HepG2 (cell line): Measurements from ENCODE around the gene OPRL1. TPM values are rescaled to one million over a fixed set of nuclear protein-coding genes. Genes with fewer than 3 reads are reported as not detected.
A peak's percentile ranks its signal among the peaks of the same experiment; 100 is the strongest.

Experiments used
- ATAC-seq: fragments of 200-7000 bp; cut with Tn5 transposase; 3 replicates; pipeline ENCODE4 v1.9.1; 2020; ENCODE audit warnings: mild to moderate bottlenecking, moderate library complexity
- BruUV-seq: library from RNA; stranded (reverse); fragments of 400-500 nt; replicated peaks from 2 replicates; lab custom pipeline; 2021; lab: Mats Ljungman, UMichigan
- CTCF ChIA-PET: fragments of 300-600 bp; formaldehyde crosslinking; extraction: SDS; loops from one replicate; lab custom pipeline; 2021; ENCODE audit warnings: low total read pairs, inconsistent platforms, low intra/inter-chr PET ratio; lab: Yijun Ruan, JAX
- POLR2A ChIA-PET: fragments of 350-600 bp; sonication (Branson Sonifier 250); formaldehyde crosslinking; loops from one replicate; lab custom pipeline; 2020; ENCODE audit warnings: antibody characterized with exemption, inconsistent platforms; lab: Yijun Ruan, JAX
- DNase-seq: peaks from one replicate; pipeline ENCODE4 v3.0.0-alpha.2; 2015; ENCODE audit warnings: low spot score
- FAIRE-seq: peaks from 3 replicates; lab custom pipeline; 2011; peaks lifted over from hg19 to GRCh38; lab: Jason Lieb, UNC
- H2AFZ ChIP-seq: one replicate; pipeline ENCODE4 v1.6.1; 2011; ENCODE audit warnings: low read length, inconsistent platforms
- H3K27ac ChIP-seq: fragments of 300-600 bp; 3 replicates; pipeline ENCODE4 v1.8.0; 2011; ENCODE audit warnings: mixed run types, mild to moderate bottlenecking, mixed read lengths, low read length, inconsistent platforms; ENCODE audit not compliant: insufficient read depth; ENCODE audit errors: extremely low read length
- H3K27me3 ChIP-seq, 2 experiments: fragments of 200-600 bp in 1 of 2; 2 replicates in 1 of 2; 3 replicates in 1 of 2; pipeline versions ENCODE4 v1.6.0 to v1.8.0; 2011; ENCODE audit warnings: low read length in 2 of 2, mild to moderate bottlenecking in 2 of 2, moderate library complexity in 2 of 2, inconsistent platforms in 1 of 2; ENCODE audit not compliant: insufficient read depth in 2 of 2, control insufficient read depth in 1 of 2
- H3K36me3 ChIP-seq, 2 experiments: fragments of 200-600 bp in 1 of 2; replicated peaks in 1 of 2; 2 replicates in 1 of 2; 3 replicates in 1 of 2; pipeline versions ENCODE4 v1.5.1 to v1.8.0; 2011; ENCODE audit warnings: low read length in 2 of 2, inconsistent platforms in 1 of 2; ENCODE audit not compliant: insufficient read depth in 2 of 2, control insufficient read depth in 1 of 2
- H3K4me1 ChIP-seq: 2 replicates; pipeline ENCODE4 v1.5.1; 2012; ENCODE audit warnings: low read length, inconsistent platforms; ENCODE audit not compliant: insufficient read depth
- H3K4me2 ChIP-seq: 2 replicates; pipeline ENCODE4 v1.6.0; 2011; ENCODE audit warnings: low read depth, low read length, inconsistent platforms
- H3K4me3 ChIP-seq, 3 experiments: fragments of 200-600 bp in 1 of 3; sonication (generic), shearing (Covaris generic) in 1 of 3; replicated peaks in 1 of 3; 2 replicates each; pipeline ENCODE4 v1.5.1; 2011 to 2016; ENCODE audit warnings: low read length in 3 of 3, inconsistent platforms in 2 of 3, low read depth in 2 of 3, mild to moderate bottlenecking in 2 of 3, control low read depth in 1 of 3, mixed read lengths in 1 of 3; ENCODE audit not compliant: insufficient read depth in 1 of 3
- H3K79me2 ChIP-seq: one replicate; pipeline ENCODE4 v1.6.1; 2011; ENCODE audit warnings: low read length, inconsistent platforms; ENCODE audit not compliant: insufficient read depth
- H3K9ac ChIP-seq: 2 replicates; pipeline ENCODE4 v1.6.0; 2011; ENCODE audit warnings: mild to moderate bottlenecking, low read depth, low read length, inconsistent platforms; ENCODE audit not compliant: insufficient read depth
- H3K9me3 ChIP-seq: 2 replicates; pipeline ENCODE4 v1.5.1; 2012; ENCODE audit warnings: mild to moderate bottlenecking, low read length
- H4K20me1 ChIP-seq: 2 replicates; pipeline ENCODE4 v1.6.0; 2011; ENCODE audit warnings: inconsistent platforms, mild to moderate bottlenecking, low read length, moderate library complexity; ENCODE audit not compliant: insufficient read depth
- HNF4A ChIP-seq: sonication (generic); formaldehyde crosslinking; IDR thresholded peaks from 2 replicates; pipeline ENCODE4 v1.4.0; 2020; ENCODE audit warnings: missing genetic modification reagents
- NFKB2 ChIP-seq: sonication (generic); formaldehyde crosslinking; IDR thresholded peaks from 2 replicates; pipeline ENCODE4 v1.4.0; 2020; ENCODE audit warnings: missing genetic modification reagents, borderline replicate concordance
- PHF8 ChIP-seq: sonication (generic); formaldehyde crosslinking; IDR thresholded peaks from 2 replicates; pipeline ENCODE4 v1.5.0; 2020; ENCODE audit warnings: missing genetic modification reagents
- PRDM10 ChIP-seq: sonication (generic); formaldehyde crosslinking; IDR thresholded peaks from 2 replicates; pipeline ENCODE4 v1.4.0; 2020; ENCODE audit warnings: low read depth, missing genetic modification reagents
- RARA ChIP-seq: IDR thresholded peaks from 2 replicates; pipeline ENCODE4 v1.6.1; 2016; ENCODE audit warnings: missing genetic modification reagents, missing compliant biosample characterization
- RFX3 ChIP-seq: IDR thresholded peaks from 2 replicates; pipeline ENCODE4 v1.6.1; 2016; ENCODE audit warnings: missing biosample characterization, missing genetic modification reagents
- SIN3B ChIP-seq: fragments of 150-350 bp; IDR thresholded peaks from 2 replicates; pipeline ENCODE4 v1.6.1; 2014; ENCODE audit warnings: low read length
- SKIL ChIP-seq: sonication (generic); formaldehyde crosslinking; IDR thresholded peaks from 2 replicates; pipeline ENCODE4 v1.8.0; 2022; ENCODE audit warnings: missing genetic modification reagents, mild to moderate bottlenecking, moderate library complexity, borderline replicate concordance
- THRA ChIP-seq: sonication (generic); formaldehyde crosslinking; IDR thresholded peaks from 2 replicates; pipeline ENCODE4 v1.4.0; 2020; ENCODE audit warnings: missing genetic modification reagents, borderline replicate concordance
- UBTF ChIP-seq: sonication (generic); formaldehyde crosslinking; IDR thresholded peaks from 2 replicates; pipeline ENCODE4 v1.4.0; 2020; ENCODE audit warnings: mild to moderate bottlenecking, missing genetic modification reagents
- ZNF143 ChIP-seq: sonication (generic); formaldehyde crosslinking; IDR thresholded peaks from 2 replicates; pipeline ENCODE4 v1.4.0; 2020; ENCODE audit warnings: missing genetic modification reagents
- WGBS: methylation state at CpG from one replicate; pipeline ENCODE4 v1.1.6; 2017; ENCODE audit warnings: low lambda C conversion rate; 5-methylcytosine and 5-hydroxymethylcytosine counted together
- in situ Hi-C: cut with HindIII; loops from 2 replicates; pipeline ENCODE4 v1.10.0; 2017; ENCODE audit warnings: low pct_unique_long_range_greater_than_20kb; ENCODE audit not compliant: extremely low pct_ligation_motif_present
- intact Hi-C: fragments of 100-400 bp; cut with micrococcal nuclease; formaldehyde crosslinking; loops from one replicate; pipeline ENCODE4 v1.10.0; 2022; ENCODE audit not compliant: unreplicated experiment
- polyA plus RNA-seq, 8 experiments: library from polyadenylated mRNA; depleted of rRNA in 3 of 8; stranded (reverse) in 7 of 8; unstranded in 1 of 8; fragments of >200 nt; fragmentation: Illumina TruSeq in 4 of 8; extraction: Trizol in 4 of 8; gene quantifications; 2 replicates each; pipeline versions ENCODE4 v1.2.1 to v1.2.3, GENCODE V29; 2011 to 2016; ENCODE audit warnings: low read depth in 4 of 8, missing spikeins in 1 of 8, mixed read lengths in 1 of 8; ENCODE audit not compliant: insufficient read depth in 1 of 8
- total RNA-seq, 5 experiments: library from RNA; depleted of rRNA; stranded (reverse); fragments of >200 nt; fragmentation: Illumina TruSeq; extraction: Trizol; gene quantifications; 2 replicates each; pipeline ENCODE4 v1.2.3, GENCODE V29; 2016; ENCODE audit warnings: low read depth in 1 of 5

The OPRL1 gene
- total and polyA plus RNA-seq, 2 of the 13 experiments (the other 11 are each of a cell fraction or from before 2014, with no cell fraction given), result 0.35 to 0.71 TPM

GRCh38 chr20:64080813-64081623 is 1.1 kb downstream of the OPRL1 start (continued):
- TF ChIP-seq PRDM10 (CRISPR knock-in tag), result no peak
- TF ChIP-seq SIN3B, result no peak

- H3K79me2 ChIP-seq, result no peaks in the 10 kb centered on the region
- no peak overlapping the region for H3K9ac ChIP-seq
- intact Hi-C loops (loop anchor here (2.0 kb wide), 1 partner anchor 17 kb away; no protein-coding TSS in a partner anchor), in situ Hi-C loops (loop anchor here (5.0 kb wide), 1 partner anchor 36 kb away; no protein-coding TSS in a partner anchor)
- ATAC-seq (no peak), DNase-seq (no peak), FAIRE-seq (no peak)
- WGBS, result 10% methylated on average over 6 of the region's 6 CpGs
- no TSS peak for BruUV-seq
- peaks cover 9% of the 10 kb centered on the region; the same call in 1 of the 2 replicates for H4K20me1 ChIP-seq
- CTCF ChIA-PET, result no interaction called here
- POLR2A ChIA-PET, result interaction anchor here (0.8 to 4.9 kb wide), 4 partner anchors 16 to 543 kb away, joined by 3 to 25 read pairs (median 10); partner anchors contain the start of gene TCEA2
- H3K4me1 ChIP-seq, result peaks cover 63% of the 10 kb centered on the region
- H2AFZ ChIP-seq, result no peak overlapping the region
- peaks cover 14 to 36% of the 10 kb centered on the region in 2 experiments for H3K27me3 ChIP-seq
- no peaks in the 10 kb centered on the region for H3K36me3 ChIP-seq
- peak overlapping the region in 1 of 3 experiments; percentile 89; a peak in 1 of 6 replicates for H3K4me3 ChIP-seq
- no peak overlapping the region for H3K27ac ChIP-seq
- H3K4me2 ChIP-seq, result peak overlapping the region; percentile 99
- no peaks in the 10 kb centered on the region for H3K9me3 ChIP-seq
- TF ChIP-seq NFKB2 (CRISPR knock-in tag), result peak; percentile 16; the same call in 1 of the 2 replicates
- peak; percentile 43; the same call in 1 of the 2 replicates for TF ChIP-seq HNF4A (CRISPR knock-in tag)
- 0 out of 2 replicates have a peak, but pooled peaks have one; percentile 6 for TF ChIP-seq RARA (CRISPR knock-in tag)
- TF ChIP-seq THRA (CRISPR knock-in tag), result no peak
- 0 out of 2 replicates have a peak, but pooled peaks have one; percentile 7 for TF ChIP-seq PHF8 (CRISPR knock-in tag)
- peak; percentile 23; the same call in 1 of the 2 replicates for TF ChIP-seq SKIL (CRISPR knock-in tag)
- TF ChIP-seq RFX3 (CRISPR knock-in tag), result no peak
- 0 out of 2 replicates have a peak, but pooled peaks have one; percentile 10 for TF ChIP-seq UBTF (CRISPR knock-in tag)
- TF ChIP-seq ZNF143 (CRISPR knock-in tag), result peak; percentile 57; the same call in 1 of the 2 replicates
Measured at GRCh38 chr20:64081624-64081964, 1.7 kb downstream of the OPRL1 start.
